ENCODE measurements around the gene GTPBP1. TPM values are rescaled to one million over a fixed set of nuclear protein-coding genes. Genes with fewer than 3 reads are reported as not detected.

The GTPBP1 gene
- polyA plus RNA-seq (2013, experiment 1 of 2; ENCODE audit: insufficient read length) = 33.6 TPM
- 19.4 TPM for polyA plus RNA-seq (2013, experiment 2 of 2; ENCODE audit: insufficient read length)

DNA sequence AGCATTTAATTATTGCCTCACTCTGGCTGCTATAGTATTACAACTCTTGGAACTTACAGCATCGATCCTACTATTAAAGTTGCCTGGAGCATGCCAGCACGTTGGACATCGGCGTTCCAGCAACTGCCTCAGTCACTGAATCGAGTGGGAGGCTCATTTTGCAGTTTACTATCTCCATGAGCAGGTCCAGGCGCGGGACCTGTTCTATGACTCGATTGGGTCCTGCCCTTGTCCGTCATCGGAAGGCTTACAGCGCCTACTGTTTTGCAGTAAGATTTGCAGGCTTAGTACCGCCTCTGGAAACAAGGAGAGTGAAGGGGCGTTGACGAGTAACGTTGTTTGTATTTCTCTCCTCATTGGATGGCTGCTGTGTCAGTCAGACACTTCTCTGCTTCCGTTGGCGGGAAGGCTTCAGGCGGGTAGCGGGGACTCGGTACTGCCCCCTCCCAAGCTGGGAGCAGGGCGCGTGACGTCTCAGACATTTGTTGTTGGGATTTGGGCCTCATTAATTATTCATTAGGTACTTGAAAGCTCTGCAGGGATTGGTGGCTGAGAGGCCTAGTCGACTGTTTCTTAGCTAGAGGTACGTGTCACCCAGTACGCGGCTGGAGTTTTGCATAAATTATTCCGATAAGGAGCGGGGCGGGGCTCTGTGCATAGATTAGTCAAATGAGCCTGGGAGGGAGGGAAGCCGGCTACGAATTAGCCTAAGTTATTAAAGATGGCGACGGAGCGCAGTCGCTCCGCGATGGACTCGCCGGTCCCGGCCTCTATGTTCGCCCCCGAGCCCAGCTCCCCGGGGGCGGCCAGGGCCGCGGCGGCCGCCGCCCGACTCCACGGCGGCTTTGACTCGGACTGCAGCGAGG lies at the start of gene GTPBP1:
Gene GTPBP1 (plus strand): TSS at position 710 of the 866 bp plus-strand sequence. CDS start 12 bp downstream, at position 722.
- peak; percentile 100 for DNase-seq

- DNase-seq = peak; percentile 84
Measured at GRCh38 chr22:38656256-38657044, 49.3 kb upstream of the GTPBP1 start, which contains the start of the genes CBY1 and FAM227A. Gene CBY1 (plus strand): TSS chr22:38656638. CDS start chr22:38668055, 11,417 bp downstream. Gene FAM227A (minus strand): TSS chr22:38656392. CDS start chr22:38650168, 6,224 bp downstream.

GRCh38 chr22:38657045-38657909 lies 48.5 kb upstream of the GTPBP1 start:
- peak; percentile 11 for DNase-seq

- no peak for DNase-seq
Measured at GRCh38 chr22:38674888-38675287, 30.9 kb upstream of the GTPBP1 start.

DNA sequence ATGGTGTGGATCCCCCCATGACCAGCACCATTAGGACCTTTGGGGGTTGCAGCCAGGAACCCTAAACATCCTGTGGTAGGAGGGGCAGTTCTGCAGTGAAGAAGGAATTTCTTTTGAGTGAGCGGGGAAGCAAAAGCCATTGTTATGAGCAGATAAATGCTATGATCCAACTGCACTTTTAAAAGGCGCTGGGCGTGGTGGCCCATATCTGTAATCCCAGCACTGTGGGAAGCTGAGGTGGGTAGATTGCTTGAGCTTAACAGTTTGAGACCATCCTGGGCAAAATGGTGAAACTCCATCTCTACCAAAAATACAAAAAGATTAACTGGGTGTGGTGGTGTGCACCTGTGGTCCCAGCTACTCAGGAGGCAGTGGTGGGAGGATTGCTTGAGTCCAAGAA lies 29.9 kb upstream of the GTPBP1 start:
- no peak for DNase-seq

GRCh38 chr22:38681582-38682335 lies 24.0 kb upstream of the GTPBP1 start, which contains the start of gene TOMM22:
Gene TOMM22 (plus strand): TSS chr22:38681957. CDS start chr22:38681979, 22 bp downstream.
- peak; percentile 89 for DNase-seq

- DNase-seq = no peak
Measured at GRCh38 chr22:38684895-38685294, 20.8 kb upstream of the GTPBP1 start.

GRCh38 chr22:38685761-38686160 lies 20.0 kb upstream of the GTPBP1 start:
- DNase-seq = no peak

GRCh38 chr22:38689651-38690050 lies 16.1 kb upstream of the GTPBP1 start:
- DNase-seq = no peak

DNA sequence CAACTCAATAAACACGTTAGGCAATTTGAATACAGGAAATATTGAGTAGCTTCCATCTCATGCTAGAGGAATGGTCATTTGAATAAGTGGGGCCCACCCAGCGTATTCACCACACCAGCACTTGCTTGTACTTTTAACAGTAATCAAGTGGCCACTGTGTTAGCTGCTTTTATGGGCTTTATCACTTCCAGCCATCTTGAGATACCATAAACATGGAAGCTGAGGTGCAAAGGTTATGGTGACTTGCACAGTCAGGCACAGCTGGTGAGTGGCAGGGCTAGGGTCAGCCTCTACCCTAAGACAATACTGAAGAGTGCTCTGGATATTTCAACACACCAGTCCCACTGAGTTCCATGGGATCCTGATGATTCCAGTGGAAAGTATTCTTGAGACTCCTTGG lies 11.7 kb upstream of the GTPBP1 start:
- DNase-seq = no peak

GRCh38 chr22:38694940-38695339 lies 10.8 kb upstream of the GTPBP1 start:
- no peak for DNase-seq

DNA sequence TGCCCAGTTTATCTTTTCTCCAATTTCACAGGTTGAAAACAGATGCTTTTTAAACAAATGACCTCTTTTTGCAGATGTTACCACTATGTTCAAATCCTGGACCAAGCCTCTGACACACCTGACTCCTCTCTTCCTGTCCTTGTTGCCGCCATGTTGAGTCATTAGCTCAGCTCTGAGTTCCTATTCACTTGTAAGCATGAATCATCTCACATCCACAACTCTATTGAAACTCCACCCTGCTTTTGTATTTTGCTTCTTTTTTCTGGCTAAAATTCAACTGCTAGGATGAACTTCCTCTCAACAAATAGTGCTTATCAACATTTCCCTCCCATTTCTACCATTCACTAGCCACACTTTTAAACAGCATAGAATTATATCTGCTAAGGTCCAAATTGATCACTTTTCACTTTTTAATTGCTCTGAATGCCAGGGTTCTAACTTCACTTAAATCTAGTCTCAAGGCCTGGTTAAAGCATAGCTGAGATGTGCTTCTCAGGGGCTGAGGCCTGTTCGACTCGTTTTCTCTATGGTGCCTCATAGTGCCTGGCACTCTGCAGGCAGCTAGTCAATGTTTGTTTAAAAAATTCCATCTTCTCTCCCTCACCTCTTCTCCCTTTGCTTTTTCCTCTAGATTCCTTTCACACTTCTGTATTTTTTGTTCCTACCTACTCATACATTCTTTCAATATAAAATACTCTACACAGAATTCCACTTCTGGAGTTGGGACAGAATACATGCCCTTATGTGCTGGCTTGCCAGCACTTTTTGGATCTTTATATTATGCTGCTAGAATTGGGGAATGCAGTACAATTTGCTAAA lies 8.9 kb upstream of the GTPBP1 start:
- DNase-seq = peak; percentile 85

- DNase-seq = peak; percentile 9
Measured at GRCh38 chr22:38697425-38698089, 8.2 kb upstream of the GTPBP1 start.

DNA sequence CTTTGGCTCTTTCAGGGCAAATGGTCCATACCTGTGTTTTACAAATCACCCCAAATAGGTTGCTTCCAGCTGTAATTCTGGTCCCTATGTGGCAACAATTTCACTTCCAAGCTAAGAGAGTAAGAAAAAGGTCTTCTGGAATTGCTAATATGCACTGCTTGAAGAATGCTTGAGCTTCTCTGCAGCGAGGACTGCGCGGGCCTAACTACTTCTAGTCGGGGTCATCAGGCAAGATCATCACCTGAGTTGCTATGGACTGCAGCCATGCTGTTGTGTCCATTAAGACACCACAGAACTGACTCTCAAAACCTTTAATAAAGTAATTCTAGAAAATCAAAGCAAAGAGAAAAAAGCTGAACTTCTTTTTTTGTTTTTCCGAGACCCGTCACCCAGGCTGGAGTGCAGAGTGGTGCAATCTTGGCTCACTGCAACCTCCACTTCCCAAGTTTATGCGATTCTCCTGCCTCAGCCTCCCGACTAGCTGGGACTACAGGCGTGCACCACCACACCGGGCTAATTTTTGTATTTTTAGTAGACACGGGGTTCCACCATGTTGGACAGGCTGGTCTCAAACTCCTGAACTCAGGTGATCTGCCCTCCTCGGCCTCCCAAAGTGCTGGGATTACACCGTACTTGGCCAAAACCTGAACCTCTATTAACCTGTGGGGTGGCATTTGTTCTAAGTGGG lies 7.2 kb upstream of the GTPBP1 start:
- no peak for DNase-seq

DNA sequence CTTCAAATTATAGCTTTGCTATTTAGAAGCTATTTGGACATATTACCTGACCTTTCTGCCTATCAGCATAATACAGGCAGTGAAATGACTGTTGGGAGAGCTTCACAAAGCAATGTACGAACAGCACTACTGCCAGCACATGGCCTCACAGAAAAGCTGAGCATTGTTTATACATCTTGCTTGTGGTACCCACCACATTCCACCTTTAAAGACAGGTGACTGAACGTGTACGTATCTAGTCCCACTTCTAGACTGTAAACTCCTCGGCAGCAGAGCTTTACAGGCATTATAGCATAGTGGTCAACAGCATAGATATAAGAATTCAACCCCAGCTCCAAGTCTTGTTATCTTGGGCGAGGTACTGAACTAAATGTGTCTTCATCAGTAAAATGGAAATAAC lies 6.6 kb upstream of the GTPBP1 start:
- DNase-seq = no peak

DNA sequence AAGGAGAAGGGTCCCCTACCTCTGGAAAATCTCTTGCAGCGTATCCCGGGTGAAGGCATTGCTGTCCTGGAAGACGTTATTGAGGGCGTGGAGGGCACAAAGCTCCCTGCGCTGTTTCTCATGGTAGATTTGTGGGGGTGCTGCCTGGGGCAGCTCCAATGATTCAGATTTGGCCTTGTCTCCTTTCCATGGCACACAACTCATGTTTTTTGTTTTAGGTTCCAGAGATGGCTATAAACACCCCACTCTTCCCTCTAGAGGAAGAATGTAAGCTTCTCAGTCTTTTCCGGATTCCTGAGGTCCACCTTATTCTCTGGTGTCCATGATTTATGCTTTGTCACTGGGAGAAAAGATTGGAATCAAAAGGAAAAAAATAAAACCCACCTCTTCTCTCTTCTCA lies 6.0 kb upstream of the GTPBP1 start:
- peak; percentile 55 for DNase-seq

GRCh38 chr22:38700270-38700788 lies 5.4 kb upstream of the GTPBP1 start:
- DNase-seq = no peak

DNA sequence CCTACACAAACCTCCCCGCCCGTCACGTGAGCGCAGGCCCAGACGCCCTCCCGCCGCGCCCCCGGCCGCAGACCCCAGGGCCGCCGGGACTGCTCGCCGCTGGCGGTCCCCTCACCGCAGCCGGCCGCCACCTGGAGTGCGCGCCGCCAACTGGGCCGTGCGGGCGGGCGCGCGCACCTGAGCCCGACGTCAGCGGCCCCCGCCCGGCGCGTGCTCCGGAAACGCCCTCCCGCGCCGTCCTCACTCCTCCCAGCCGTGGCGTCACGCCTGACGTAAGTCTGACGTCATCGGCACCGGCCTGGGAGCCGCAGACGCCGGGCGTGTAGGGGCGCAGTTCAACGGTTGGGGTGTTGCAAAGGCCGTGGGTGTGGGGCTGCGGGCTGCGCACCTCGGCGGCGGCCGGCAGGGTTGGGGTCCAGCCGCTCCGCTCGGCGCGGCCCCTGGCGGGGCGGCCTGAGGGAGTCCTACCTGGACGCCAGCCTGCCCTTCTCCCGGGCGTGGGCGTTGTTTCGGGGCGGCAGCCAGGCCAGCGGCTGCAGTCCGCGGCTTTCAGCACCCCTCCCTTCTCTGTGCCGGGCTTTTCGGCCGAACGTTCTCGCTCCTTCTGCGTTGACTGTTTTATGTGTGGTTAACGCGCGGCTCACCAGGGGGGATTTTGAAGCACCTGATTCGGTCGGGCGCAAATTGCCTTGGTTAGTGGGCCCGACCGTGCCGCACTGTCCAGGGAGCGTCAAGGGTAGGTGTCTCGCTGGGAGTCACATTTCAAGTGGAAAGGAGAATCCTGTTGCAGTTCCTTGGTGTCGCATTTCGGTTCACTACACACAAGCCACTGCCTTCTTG lies 4.7 kb upstream of the GTPBP1 start, which contains the start of gene JOSD1:
Gene JOSD1 (minus strand): TSS at position 155 of the 840 bp plus-strand sequence. CDS start 956 bp downstream, outside the sequence.
- peak; percentile 92 for DNase-seq

Data from fibroblast of skin of back (primary cell).